CD4-positive, alpha-beta T cell (primary cell): Measurements from ENCODE around the gene PTPRN2. TPM values are rescaled to one million over a fixed set of nuclear protein-coding genes. Genes with fewer than 3 reads are reported as not detected.

Experiments
- ATAC-seq: fragments of 200-7000 bp; cut with Tn5 transposase; one replicate; pipeline ENCODE4 v1.10.0; 2022; ENCODE audit warnings: mild to moderate bottlenecking; ENCODE audit not compliant: poor library complexity
- CTCF ChIA-PET: fragments of 350-600 bp; sonication (Branson Sonifier 250); formaldehyde crosslinking; loops from one replicate; lab custom pipeline; 2021; ENCODE audit warnings: antibody characterized with exemption, inconsistent platforms; lab: Charles Lee
- POLR2A ChIA-PET: fragments of 350-600 bp; sonication (Branson Sonifier 250); formaldehyde crosslinking; loops from one replicate; lab custom pipeline; 2021; ENCODE audit warnings: antibody characterized with exemption, inconsistent platforms; lab: Charles Lee
- DNase-seq, 14 experiments: peaks; one replicate each; pipeline ENCODE4 v3.0.0-alpha.2; 2013 to 2020; ENCODE audit warnings: mixed read lengths in 2 of 14
- H3K27ac ChIP-seq, 2 donors: one replicate each; pipeline versions ENCODE4 v1.5.1 to v1.7.0; 2013; ENCODE audit warnings: low read length in 2 of 2, low read depth in 1 of 2, mild to moderate bottlenecking in 1 of 2
- H3K27me3 ChIP-seq, 2 experiments: 1 replicate in 1 of 2; 2 replicates in 1 of 2; pipeline versions ENCODE4 v1.6.1 to v1.7.0; 2013; ENCODE audit warnings: low read length in 2 of 2, control low read depth in 1 of 2, mild to moderate bottlenecking in 1 of 2, moderate library complexity in 1 of 2; ENCODE audit not compliant: insufficient read depth in 2 of 2, control insufficient read depth in 1 of 2
- H3K36me3 ChIP-seq: one replicate; pipeline ENCODE4 v1.6.1; 2013; ENCODE audit warnings: low read length, control low read depth; ENCODE audit not compliant: insufficient read depth
- H3K4me1 ChIP-seq: one replicate; pipeline ENCODE4 v1.6.1; 2013; ENCODE audit warnings: low read length, control low read depth; ENCODE audit not compliant: insufficient read depth
- H3K4me3 ChIP-seq: one replicate; pipeline ENCODE4 v1.5.1; 2013; ENCODE audit warnings: mild to moderate bottlenecking, low read length, moderate library complexity
- H3K9me3 ChIP-seq, 2 experiments: 1 replicate in 1 of 2; 2 replicates in 1 of 2; pipeline versions ENCODE4 v1.6.1 to v1.7.0; 2013; ENCODE audit warnings: low read length in 2 of 2, mild to moderate bottlenecking in 2 of 2, control low read depth in 1 of 2, moderate library complexity in 1 of 2; ENCODE audit not compliant: control insufficient read depth in 1 of 2, insufficient read depth in 1 of 2
- H3K27ac Mint-ChIP-seq: one replicate; pipeline ENCODE4 v1.8.0; 2020; ENCODE audit warnings: mixed read lengths
- H3K27me3 Mint-ChIP-seq: one replicate; pipeline ENCODE4 v1.8.0; 2021; ENCODE audit warnings: mixed read lengths
- H3K36me3 Mint-ChIP-seq: one replicate; pipeline ENCODE4 v1.8.0; 2021; ENCODE audit warnings: low read depth, mixed read lengths
- H3K4me1 Mint-ChIP-seq: one replicate; pipeline ENCODE4 v1.8.0; 2021; ENCODE audit warnings: low read depth, mixed read lengths
- H3K4me3 Mint-ChIP-seq: one replicate; pipeline ENCODE4 v1.8.0; 2020; ENCODE audit warnings: mild to moderate bottlenecking, mixed read lengths
- H3K9me3 Mint-ChIP-seq: one replicate; pipeline ENCODE4 v1.8.0; 2020; ENCODE audit warnings: mixed read lengths
- CTCF ChIP-seq: fragments of 200-600 bp; IDR thresholded peaks from one replicate; pipeline ENCODE4 v1.8.0; 2022; ENCODE audit warnings: antibody characterized with exemption, mild to moderate bottlenecking
- intact Hi-C, 2 experiments: fragments of 100-400 bp; cut with DNase I in 1 of 2; cut with micrococcal nuclease in 1 of 2; formaldehyde crosslinking; loops; one replicate each; pipeline versions ENCODE4 v1.15.1 to v1.9.0; 2023 to 2025; cut with DNase I, micrococcal nuclease
- total RNA-seq, 174 experiments: library from RNA in 2 of 174; stranded (reverse) in 2 of 174; gene quantifications; one replicate each; pipeline ENCODE4 v1.2.3 and lab custom pipeline; 2021 to 2026

Gene PTPRN2
- total RNA-seq, 2 experiments from 2014 or later = 0.34 to 0.44 TPM

DNA sequence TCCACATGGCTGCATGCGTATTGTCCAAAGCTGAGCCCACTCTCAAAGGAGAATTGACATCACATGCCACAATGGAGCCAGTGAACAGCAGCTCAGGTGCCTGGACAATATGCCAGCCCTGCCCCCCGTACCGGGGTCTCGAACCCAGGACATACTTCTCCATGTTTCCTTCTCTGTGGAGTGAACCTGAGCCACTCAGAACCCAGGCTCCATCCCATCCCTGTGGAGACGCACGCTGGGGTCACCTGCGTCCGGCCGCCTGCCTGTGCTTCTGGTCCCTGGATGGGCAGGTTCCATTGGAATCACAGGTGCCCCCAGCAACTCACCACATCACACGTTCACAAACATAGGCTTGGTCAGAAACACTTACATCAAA, 1021.0 kb downstream of the PTPRN2 start:
- H3K27me3 ChIP-seq = no peaks in the 10 kb centered on the region
- no peak overlapping the region for H3K4me3 ChIP-seq
- H3K9me3 ChIP-seq = no peaks in the 10 kb centered on the region
- peaks cover 18% of the 10 kb centered on the region for H3K4me1 ChIP-seq
- intact Hi-C loops = loop anchor here in 1 of 2 experiments (10.0 kb wide), 1 partner anchor 132 kb away; no protein-coding TSS in a partner anchor
- H3K27ac ChIP-seq = no peak overlapping the region
- no peaks in the 10 kb centered on the region for H3K9me3 Mint-ChIP-seq
- ChIA-PET POLR2A (no interaction called here), CTCF (no interaction called here)
- TF ChIP-seq CTCF = no peak
- H3K4me3 Mint-ChIP-seq = no peak overlapping the region
- H3K27ac Mint-ChIP-seq = no peak overlapping the region
- H3K36me3 Mint-ChIP-seq = no peaks in the 10 kb centered on the region
- no peaks in the 10 kb centered on the region for H3K36me3 ChIP-seq
- DNase-seq (no peak), ATAC-seq (no peak)
- H3K4me1 Mint-ChIP-seq = peaks cover 19% of the 10 kb centered on the region
- no peaks in the 10 kb centered on the region for H3K27me3 Mint-ChIP-seq

DNA sequence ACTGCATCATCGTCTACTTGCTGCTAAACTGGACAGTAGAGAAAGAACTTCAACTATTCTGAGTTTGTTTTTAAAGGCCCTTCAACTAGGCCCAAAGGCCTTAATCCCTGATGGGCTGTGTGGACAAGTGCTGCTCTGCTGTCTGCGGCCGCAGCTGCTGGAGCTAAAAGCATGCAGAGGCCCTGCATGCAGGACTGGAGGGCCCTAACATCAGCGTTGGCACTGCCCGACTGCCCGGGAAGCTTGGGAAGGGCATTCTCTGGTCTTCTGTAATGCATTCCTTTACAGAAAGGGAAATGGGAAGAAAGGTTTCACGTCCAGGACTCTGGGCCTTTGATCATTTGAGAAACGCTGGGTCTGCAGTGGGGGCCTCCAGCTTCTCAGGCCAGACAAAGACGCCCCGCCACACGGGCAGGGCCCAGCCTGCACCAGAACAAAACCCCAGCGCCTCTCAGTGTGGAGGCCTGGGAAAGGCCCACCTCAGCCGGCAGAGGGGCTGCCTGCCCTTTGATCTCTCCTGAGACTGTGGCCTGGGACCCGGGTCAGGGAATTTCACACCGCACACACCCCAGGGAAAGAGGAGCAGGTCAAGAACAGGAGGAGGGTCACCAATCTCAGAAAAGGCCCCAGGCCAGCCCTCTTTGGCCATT, 1021.5 kb downstream of the PTPRN2 start:
- H3K9me3 ChIP-seq = no peaks in the 10 kb centered on the region
- no peaks in the 10 kb centered on the region for H3K27me3 ChIP-seq
- ATAC-seq (no peak), DNase-seq (no peak)
- H3K4me3 ChIP-seq = no peak overlapping the region
- no peaks in the 10 kb centered on the region for H3K36me3 ChIP-seq
- CTCF ChIA-PET = no interaction called here
- TF ChIP-seq CTCF = no peak
- intact Hi-C loops = loop anchor here in 1 of 2 experiments (10.0 kb wide), 1 partner anchor 131 kb away; no protein-coding TSS in a partner anchor
- H3K4me1 ChIP-seq = peaks cover 18% of the 10 kb centered on the region
- POLR2A ChIA-PET = no interaction called here
- Mint-ChIP-seq H3K36me3 (no peaks in the 10 kb centered on the region), H3K27ac (no peak overlapping the region), H3K27me3 (no peaks in the 10 kb centered on the region), H3K4me3 (no peak overlapping the region), H3K9me3 (no peaks in the 10 kb centered on the region), H3K4me1 (peaks cover 19% of the 10 kb centered on the region)
- no peak overlapping the region for H3K27ac ChIP-seq

DNA sequence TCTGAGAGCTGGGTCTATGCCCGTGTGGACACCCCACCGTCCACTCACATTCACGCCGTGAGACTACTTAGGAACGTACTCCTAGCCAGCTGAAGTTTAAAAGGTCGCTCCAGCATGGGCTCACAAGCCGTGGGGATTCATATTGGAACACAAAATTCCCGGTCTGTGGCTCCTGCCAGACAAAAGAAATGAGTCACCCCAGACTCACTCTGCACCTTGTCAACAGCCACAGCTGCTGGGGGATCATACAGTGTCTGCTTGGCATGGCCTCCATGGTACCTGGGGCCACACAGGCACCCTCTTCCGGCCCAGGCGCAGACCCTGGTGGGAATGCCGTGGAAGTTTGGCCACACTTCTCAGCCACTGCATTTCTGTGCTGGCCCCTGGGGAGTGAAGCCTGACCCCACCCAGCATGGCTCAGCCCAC, 1022.4 kb downstream of the PTPRN2 start:
- intact Hi-C loops = loop anchor here in 1 of 2 experiments (10.0 kb wide), 1 partner anchor 130 kb away; no protein-coding TSS in a partner anchor
- Histone ChIP-seq H3K36me3 (no peaks in the 10 kb centered on the region), H3K27me3 (no peaks in the 10 kb centered on the region), H3K4me3 (no peak overlapping the region), H3K4me1 (peaks cover 18% of the 10 kb centered on the region), H3K9me3 (no peaks in the 10 kb centered on the region), H3K27ac (no peak overlapping the region)
- Mint-ChIP-seq H3K36me3 (no peaks in the 10 kb centered on the region), H3K4me1 (peaks cover 19% of the 10 kb centered on the region), H3K27ac (no peak overlapping the region), H3K4me3 (no peak overlapping the region), H3K27me3 (no peaks in the 10 kb centered on the region), H3K9me3 (no peaks in the 10 kb centered on the region)
- TF ChIP-seq CTCF = no peak
- ATAC-seq (no peak), DNase-seq (no peak)
- CTCF ChIA-PET = no interaction called here
- POLR2A ChIA-PET = no interaction called here
